GM20431 (cell line): ENCODE results near the gene LIF.

Experiments
- in situ Hi-C: fragments of 300-500 bp; cut with MseI, MboI; formaldehyde crosslinking; loops from one replicate; pipeline ENCODE4 v1.15.0; 2020; ENCODE audit warnings: low sequenced_read_pairs; ENCODE audit not compliant: unreplicated experiment

The LIF gene

DNA sequence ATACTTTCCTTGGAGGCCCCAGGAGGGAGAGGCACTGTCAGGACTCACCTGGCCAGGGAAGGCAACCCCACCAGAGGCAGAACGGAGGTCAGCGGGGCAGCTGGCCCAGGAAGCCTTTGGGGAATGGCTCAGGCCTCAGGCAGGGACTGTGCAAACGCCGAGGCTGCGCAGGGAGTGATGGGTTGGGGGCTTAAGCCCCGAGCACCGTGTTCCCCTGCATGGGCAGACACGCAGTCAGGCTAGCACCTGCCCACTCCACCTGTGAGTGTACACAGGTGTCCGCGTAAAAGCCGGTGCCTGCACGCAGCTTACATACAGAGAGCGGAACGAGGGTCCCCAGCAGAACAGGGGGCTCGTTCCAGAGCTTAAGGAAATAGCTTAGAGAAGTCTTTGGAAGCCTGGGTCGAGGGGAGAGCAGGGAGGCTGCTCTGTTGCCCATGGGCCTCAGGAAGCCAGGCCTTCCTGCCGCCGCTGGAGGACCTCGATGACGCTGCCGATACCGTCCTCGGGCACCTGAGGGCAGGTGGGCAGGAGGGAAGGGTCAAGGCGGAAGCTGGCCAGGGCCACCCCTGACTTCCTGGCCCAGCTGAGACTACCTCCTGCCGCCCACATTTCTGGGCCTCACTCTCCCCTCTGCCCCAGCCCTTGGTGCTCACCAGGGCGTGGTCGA lies 38.8 kb upstream of the LIF start:
- in situ Hi-C loops = loop anchor here (10.0 kb wide), 1 partner anchor 99 kb away; the partner anchor contains the start of gene RNF215

DNA sequence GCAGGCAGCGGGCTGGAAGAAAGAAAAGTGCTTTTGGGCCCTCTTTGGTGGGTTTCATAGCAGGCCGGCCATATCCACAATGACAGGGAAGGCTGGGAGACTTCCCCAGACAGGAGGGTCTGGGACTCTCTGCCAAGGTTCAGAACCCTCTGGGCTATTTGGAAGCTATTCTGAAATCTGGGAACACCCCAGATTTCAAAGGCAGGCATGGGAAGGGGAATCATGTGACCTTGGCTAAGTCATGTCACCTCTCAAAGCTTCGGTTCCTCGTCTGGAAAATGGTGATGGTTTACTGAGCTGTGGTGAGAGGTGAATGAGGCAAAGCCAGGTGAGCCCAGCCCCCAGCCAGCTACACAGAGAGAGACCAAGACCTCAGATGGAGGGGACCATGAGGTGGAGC lies 38.1 kb upstream of the LIF start:
- in situ Hi-C loops = loop anchor here (10.0 kb wide), 1 partner anchor 100 kb away; the partner anchor contains the start of gene RNF215

DNA sequence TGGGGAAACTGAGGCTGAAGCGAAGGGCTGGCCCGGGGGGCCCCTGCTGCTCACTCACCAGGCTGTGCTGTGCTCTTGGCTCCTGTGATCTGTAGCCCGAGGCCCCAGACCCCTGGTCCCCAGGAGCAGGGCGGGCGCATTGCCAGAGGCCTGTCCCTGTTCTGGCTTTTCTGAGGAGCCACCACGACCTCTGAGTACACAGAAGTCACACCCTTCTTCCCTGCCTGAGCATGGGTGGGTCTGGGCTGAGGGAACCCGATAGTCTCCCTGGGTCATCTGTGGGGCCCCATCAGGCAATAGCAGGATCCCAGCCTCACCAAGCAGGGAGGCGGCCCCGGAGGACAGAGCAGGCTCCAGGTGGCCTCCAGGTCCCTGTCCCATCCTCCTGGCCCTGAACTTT lies 37.6 kb upstream of the LIF start:
- in situ Hi-C loops = loop anchor here (10.0 kb wide), 1 partner anchor 101 kb away; the partner anchor contains the start of gene RNF215

DNA sequence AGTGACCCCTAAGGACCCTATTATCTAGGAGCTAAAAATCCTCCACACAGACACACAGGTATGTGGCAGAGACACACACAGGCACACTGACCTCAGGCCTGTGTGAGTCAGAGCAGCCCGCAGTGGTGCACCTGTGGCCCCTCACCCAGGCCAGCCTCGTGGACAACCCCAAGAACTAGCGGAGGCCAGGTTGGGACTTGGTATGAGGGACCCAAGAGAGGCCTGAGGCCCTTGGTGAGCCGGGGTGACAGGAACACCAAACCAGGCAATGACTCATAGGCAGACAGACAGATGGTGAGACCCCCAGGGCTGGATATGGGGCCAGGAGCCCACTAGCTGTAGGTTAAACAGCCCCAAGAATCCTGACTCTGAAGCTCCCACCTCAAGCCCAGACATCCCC lies 36.8 kb upstream of the LIF start:
- in situ Hi-C loops = loop anchor here (10.0 kb wide), 1 partner anchor 101 kb away; the partner anchor contains the start of gene RNF215

DNA sequence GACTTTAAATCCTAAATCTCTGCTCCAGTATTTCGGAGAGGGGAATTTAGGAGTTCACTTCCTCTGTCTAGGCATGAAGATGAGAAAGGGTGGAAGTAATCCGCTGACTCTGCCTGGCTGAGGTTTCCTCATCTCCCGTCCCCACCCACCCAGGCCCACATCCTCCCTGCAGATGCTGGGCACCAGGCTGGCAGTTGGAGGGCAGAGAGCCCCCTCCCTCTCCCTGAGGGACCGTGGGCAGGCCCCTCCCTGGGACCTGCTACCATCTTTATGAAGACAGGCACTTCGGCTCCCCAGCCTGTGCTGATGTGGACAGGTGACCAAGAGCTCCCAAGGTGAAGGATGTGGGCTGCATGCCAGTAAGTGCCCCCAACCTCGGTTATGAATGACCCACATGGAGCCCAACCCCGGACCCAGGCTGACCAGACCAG lies 36.1 kb upstream of the LIF start:
- in situ Hi-C loops = loop anchor here (10.0 kb wide), 1 partner anchor 102 kb away; the partner anchor contains the start of gene RNF215

DNA sequence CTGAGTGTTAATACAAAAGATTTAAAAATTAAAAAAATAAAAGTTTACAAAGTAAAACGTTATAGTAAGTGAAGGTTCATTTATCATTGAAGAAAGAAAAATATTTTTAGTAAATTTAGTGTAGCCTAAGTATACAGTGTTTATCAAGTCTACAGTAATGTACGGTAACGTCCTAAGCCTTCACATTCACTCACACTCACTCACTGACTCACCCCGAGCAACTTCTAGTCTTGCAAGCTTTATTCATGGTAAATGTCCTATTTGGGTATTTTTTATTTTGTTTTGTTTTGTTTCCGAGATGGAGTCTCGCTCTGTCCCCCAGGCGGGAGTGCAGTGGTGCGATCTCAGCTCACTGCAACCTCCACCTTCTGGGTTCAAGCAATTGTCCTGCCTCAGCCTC lies 33.9 kb upstream of the LIF start:
- in situ Hi-C loops = loop anchor here (10.0 kb wide), 1 partner anchor 104 kb away; the partner anchor contains the start of gene RNF215

DNA sequence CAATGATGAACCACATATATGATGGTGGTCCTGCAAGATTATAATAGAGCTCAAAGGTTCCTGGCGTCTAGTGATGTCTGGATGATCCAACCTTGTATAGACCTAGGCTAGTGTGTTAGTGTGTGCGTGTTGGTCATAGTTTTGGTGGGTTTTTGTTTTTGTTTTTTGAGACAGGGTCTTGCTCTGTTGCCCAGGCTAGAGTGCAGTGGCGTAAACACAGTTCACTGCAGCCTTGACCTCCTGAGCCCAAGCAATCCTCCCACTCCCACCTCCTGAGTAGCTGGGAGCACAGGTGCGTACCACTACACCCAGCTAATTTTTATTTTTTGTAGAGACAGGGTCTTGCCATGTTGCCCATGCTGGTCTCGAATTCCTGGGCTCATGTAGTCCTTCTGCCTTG lies 33.4 kb upstream of the LIF start:
- in situ Hi-C loops = loop anchor here (10.0 kb wide), 1 partner anchor 105 kb away; the partner anchor contains the start of gene RNF215

DNA sequence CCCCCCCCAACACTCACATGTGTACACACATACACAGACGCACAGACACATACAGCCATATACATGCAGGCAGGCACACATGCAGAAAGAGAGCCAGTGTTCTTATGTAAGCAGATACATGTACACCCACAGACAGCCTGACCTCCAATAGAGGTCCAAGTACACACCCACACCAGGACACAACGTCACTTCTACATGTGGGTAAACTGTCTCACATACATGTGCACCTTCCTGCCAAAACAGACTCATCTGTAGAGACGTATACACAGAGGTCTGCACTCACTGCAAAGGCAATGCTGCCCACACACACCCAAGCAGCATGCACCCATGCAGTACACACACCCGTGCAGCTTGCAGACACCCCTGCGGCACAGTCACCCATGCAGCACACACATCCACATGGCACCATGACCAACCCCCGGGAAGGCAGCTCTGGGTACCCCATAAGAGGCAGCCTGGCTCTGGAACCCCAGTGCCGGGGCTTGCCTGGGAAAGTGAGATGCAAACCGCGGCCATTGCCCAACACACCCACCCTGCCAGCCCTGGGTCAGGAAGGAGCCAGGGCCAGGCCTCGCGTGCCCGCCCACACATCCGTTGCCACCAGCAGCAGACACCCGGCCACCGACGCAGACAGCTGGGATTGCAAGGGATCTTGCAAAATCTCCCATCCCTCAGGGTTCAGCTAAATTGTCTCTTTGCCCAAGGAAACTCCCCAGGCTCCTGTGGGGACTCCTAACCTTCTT lies 32.7 kb upstream of the LIF start:
- in situ Hi-C loops = no loop called here

DNA sequence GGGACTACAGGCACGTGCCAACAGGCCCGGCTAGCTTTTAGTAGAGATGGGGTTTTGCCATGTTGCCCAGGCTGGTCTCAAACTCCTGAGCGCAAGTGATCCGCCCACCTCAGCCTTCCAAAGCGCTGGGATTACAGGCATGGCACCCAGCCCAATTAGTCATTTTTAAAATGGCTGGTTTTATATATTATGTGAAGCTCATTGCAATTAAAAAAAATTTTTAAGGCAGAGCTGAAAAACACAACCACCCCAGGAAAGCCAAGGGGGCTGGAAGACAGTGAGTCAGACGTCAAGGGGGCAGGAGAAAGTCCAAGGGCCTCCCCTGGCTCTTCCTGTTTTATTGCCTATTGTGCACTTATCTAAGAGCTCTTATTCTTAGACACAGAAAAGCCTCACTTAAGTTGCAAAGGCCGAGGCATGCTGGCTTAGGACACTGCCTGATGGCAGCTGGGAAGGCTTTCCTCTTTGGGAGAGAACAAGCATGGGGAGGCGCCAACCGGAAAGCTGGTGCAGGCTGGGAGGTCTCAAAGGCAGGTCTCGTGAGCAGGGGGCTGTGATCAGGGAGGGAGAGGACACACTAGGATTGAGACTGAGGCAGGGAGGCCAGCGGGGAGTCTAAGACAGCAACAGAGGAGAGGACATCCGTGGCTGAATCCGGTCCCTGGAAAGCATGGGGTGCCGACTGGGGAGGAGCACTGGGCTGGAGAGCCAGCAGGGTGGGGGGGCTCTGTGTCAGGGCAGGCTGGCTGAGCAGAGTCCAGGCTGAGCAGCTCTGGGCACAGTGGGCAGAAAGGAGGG lies 31.2 kb upstream of the LIF start:
- in situ Hi-C loops = no loop called here

DNA sequence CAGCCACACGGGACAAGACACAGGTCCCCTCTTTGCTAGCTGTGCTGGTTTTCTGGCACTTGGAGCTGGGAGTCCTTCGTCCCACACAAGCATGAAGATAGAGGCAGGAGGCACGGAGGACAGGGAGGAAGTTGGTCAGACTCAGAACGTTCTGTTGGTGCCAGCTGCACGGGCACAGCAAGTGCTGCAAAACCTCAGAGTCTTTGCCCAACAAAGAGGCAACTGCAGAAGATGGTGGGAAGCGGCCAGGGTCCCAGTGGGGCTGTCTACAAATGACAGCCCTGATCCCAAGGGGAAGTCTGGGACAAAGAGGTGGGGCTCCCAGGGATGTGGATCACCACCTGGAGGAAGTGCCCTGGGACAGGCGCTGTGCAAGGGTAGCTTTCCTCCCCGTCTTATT lies 29.5 kb upstream of the LIF start:
- in situ Hi-C loops = no loop called here

DNA sequence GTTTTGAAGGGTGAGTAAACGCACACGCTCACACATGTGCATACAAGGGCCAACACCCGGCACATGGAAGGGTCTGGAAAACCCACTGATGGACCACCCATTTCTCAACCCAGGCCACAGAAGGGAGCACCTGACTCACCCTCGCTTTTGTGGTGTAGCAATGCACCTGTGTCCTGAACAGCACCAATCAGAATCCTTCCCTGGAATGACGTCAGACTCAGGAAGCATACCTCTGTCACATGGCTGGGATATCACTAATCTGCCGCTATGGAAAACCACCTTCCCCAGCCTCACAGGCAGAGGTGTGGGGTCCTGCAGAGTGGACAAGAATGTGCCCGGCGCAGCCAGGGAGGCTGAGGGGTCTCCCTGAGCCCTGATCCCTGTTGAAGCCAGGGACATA lies 29.1 kb upstream of the LIF start:
- in situ Hi-C loops = no loop called here

DNA sequence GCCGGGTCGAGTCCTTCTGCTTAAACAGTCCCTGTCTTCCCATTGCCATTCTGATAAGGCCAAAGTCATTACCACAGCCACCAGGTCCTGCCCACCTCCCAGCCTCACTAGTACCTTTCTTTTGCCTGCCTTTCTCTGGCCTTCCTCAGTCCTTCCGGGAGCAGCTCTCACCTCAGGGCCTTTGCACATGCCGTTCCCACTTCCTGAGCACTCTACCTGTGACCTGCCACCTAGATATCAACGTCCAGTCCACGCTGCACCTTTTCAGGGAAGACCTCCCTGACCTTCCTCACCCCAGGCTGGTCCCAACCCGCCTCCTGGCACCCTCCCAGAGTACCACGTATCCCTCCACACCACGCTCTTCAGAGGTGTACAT lies 27.9 kb upstream of the LIF start:
- in situ Hi-C loops = no loop called here

DNA sequence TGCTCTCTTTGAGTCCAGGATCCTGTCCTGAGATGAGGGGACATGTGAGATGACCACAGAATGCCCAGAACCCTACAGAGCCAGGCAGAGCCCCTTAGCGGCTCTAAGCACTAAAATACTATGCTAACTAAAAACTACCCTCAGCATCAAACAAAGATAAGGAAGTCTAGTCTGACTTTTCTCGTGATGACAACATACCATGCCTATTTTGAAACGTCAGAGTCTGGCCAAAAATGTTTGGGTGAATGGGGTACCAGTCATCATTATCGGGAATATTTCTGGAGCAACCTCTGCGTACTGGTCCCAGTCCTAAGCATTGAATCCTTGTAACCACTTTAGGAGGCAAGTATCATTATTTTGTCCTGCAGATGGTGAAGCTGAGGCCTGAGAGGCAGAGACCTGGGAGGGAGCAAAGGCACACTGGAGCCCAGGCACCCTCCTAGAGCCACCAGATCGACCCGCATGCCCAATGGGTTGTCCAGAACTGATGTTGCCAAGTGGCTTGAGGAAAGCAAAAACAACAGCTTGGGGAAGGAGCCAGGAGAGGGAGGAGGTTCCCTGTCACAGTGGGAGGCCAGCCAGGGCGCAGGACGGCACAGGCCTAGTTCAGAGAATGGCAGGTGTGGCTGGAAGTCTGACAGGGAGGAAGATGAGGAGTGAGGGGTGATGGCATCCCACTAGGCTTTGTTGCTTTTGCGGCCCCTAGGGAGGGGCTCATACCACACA lies 27.3 kb upstream of the LIF start:
- in situ Hi-C loops = no loop called here

DNA sequence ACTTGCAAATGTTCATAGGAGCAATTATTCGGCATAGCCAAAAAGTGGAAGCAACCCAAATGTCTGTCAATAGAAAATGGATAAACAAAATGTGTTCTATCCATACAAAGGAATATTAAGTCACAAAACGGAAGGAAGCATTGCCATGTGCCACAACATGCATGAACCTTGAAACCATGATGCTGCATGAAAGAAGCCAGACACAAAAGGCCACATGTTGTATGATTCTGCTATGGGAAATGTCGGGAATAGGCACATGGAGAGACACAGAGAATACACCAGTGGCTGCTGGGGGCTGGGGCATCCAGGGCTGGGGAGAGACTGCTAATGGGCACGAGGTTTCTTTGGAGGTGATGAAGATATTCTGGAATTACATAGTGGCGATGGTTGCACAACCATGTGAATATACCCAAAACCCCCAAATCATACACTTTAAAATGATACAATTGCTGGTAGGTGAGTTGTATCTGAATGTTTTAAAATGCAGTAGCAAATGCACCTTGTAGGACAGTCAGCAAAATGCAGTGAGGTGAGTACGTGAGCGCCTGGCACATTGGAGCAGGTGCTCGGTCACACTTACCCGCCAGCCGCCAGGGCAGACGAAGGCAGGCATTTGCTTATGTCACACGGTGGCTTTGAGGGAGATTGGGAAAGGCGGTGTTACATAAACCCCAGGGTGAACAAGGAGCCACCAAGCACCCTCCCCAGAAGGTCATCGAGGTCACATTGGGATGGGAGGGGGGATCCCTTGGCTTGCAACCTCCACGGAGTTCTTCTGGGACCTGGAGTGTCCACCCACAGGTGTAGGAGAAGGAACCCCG lies 26.4 kb upstream of the LIF start:
- in situ Hi-C loops = no loop called here

DNA sequence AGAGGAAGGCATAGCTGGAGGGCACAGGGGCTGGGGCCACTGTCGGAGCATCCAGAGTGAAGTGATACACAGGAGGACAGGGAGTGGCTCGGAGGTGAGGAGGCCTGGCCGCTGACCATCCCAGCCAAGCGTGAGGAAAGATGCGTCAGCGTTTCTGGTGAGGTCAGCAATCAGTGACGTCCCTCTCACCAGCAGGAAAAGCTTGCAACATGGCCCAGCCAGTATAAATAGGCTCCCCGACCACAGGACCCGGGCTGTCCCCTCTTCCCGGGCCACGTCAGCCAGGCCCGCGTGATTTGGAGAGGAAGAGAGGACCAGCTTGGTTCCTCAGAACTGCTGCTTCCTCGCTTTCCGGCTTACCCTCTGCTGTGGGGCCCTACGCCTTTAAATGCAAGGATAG lies 24.3 kb upstream of the LIF start:
- in situ Hi-C loops = no loop called here

DNA sequence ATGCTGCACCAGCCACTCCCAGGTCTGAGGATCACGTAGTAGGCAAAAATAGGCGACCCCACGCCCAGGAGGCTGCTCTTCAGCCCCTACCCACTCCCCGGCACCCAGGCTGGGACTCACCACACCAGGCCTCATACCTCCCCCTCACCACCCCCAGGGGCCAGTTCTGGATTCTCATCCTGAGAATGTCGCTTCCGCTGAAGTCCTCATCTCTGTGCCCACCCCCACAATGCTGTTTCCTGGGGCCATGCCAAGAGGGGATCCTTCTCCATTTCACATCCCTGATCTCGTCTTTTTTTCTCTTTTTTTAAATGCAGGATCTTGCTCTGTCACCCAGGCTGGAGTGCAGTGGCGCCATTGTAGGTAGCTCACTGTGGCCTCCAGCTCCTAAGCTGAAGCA lies 21.8 kb upstream of the LIF start:
- in situ Hi-C loops = no loop called here

DNA sequence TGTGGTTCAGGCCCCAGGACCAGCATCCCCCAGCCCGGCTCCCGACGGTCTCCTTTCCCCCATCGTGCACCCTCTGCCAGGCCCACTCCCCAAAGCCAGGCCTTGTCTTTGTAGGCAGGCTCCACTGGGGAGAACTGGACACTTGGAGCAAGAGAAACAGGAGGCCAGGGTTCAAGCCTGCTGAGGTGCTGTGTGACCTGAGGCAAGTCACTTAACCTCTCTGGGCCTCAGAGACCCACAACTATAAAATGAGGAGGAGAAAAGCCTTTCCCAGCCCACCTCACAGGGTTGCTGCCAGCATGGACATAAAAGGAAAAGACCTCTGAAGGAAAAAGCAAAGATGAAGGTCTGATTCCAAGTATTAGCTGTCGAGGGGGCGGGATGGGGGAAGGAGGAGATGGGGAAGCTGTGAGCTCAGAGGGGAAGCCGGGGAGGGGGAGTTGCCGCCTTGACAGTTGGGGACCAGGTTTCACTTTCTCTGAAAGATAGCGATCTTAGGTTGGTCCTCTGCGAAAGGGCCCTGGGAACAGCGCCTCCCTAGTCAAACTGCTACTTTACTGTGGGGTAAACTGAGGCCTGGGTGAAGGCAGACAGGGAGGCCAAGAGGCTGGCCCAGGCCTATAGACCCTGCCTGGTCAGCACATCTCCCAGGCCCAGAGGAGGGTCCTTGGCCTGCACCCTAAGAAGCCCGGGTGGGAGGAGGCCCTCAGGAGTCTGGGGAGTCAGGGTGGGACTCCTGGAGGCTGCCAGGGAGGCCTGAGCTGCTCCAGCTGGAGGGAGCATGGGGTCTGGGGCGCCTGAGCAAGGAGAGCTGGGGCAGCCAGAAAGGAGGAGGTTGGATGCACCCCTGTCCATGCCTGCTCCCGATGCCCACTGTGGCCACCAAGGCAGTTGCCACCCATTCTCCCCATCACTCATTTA lies 21.1 kb upstream of the LIF start:
- in situ Hi-C loops = no loop called here
